SU-DHL-6 (cell line): ENCODE data around the gene CSNK1D.

Experiments used
- H2AFZ ChIP-seq: fragments of 200-600 bp; sonication (generic); 2 replicates; pipeline ENCODE4 v1.6.1; 2014; ENCODE audit warnings: low read depth, mild to moderate bottlenecking, moderate library complexity, mixed read lengths, antibody characterized with exemption, low read length; ENCODE audit not compliant: severe bottlenecking
- H3F3A ChIP-seq: fragments of 200-600 bp; shearing (Covaris generic); 2 replicates; pipeline ENCODE4 v1.6.0; 2016; ENCODE audit warnings: antibody characterized with exemption, mild to moderate bottlenecking; ENCODE audit not compliant: insufficient read depth
- H3K27ac ChIP-seq: fragments of 200-600 bp; sonication (generic); 2 replicates; pipeline ENCODE4 v1.5.1; 2016; ENCODE audit warnings: low read depth, mild to moderate bottlenecking, low read length, moderate library complexity, mixed read lengths
- H3K27me3 ChIP-seq: fragments of 200-600 bp; sonication (generic), shearing (Covaris generic); 2 replicates; pipeline ENCODE4 v1.6.0; 2014; ENCODE audit warnings: mild to moderate bottlenecking, low read length
- H3K36me3 ChIP-seq: fragments of 200-600 bp; sonication (generic); 2 replicates; pipeline ENCODE4 v1.6.1; 2014; ENCODE audit warnings: mild to moderate bottlenecking, low read length, mixed read lengths
- H3K4me2 ChIP-seq: fragments of 300-600, 200-600 bp; shearing (Covaris generic), sonication (generic); 2 replicates; pipeline ENCODE4 v1.6.0; 2014; ENCODE audit warnings: low read length, low read depth, mild to moderate bottlenecking; ENCODE audit not compliant: poor library complexity, severe bottlenecking
- H3K4me3 ChIP-seq: fragments of 200-600 bp; sonication (generic); 2 replicates; pipeline ENCODE4 v1.5.1; 2014; ENCODE audit warnings: antibody characterized with exemption, low read length, mild to moderate bottlenecking, mixed read lengths; ENCODE audit not compliant: insufficient read depth, poor library complexity, severe bottlenecking
- H3K79me2 ChIP-seq: fragments of 200-600 bp; sonication (generic); 2 replicates; pipeline ENCODE4 v1.6.1; 2014; ENCODE audit warnings: mild to moderate bottlenecking, low read length, moderate library complexity; ENCODE audit not compliant: insufficient read depth
- H3K9ac ChIP-seq: fragments of 200-600 bp; sonication (generic); 2 replicates; pipeline ENCODE4 v1.7.0; 2014; ENCODE audit warnings: mild to moderate bottlenecking, low read length
- H3K9me2 ChIP-seq: fragments of 200-600 bp; sonication (generic); replicated peaks from 2 replicates; pipeline ENCODE4 v1.6.1; 2014; ENCODE audit warnings: low read length; ENCODE audit not compliant: insufficient read depth
- H3K9me3 ChIP-seq: fragments of 200-600 bp; sonication (generic); 2 replicates; pipeline ENCODE4 v1.6.1; 2014; ENCODE audit warnings: low read length, mixed read lengths; ENCODE audit not compliant: insufficient read depth
- H4K20me1 ChIP-seq: fragments of 200-600 bp; sonication (generic); 2 replicates; pipeline ENCODE4 v1.6.1; 2014; ENCODE audit warnings: low read depth, mild to moderate bottlenecking, antibody characterized with exemption, low read length, moderate library complexity, mixed read lengths
- EZH2phosphoT487 ChIP-seq: fragments of 200-600 bp; sonication (generic), shearing (Covaris generic); conservative IDR thresholded peaks from 2 replicates; pipeline ENCODE4 v1.6.1; 2018; ENCODE audit warnings: mild to moderate bottlenecking, antibody characterized with exemption, low read length, moderate library complexity, mixed read lengths
- TF ChIP-seq, protein P1 (sequence below): fragments of 200-600 bp; sonication (generic); IDR thresholded peaks from one replicate; pipeline ENCODE4 v1.5.1; 2017; ENCODE audit warnings: antibody characterized with exemption, mild to moderate bottlenecking, low read length, moderate library complexity; ENCODE audit not compliant: insufficient read depth, poor library complexity, severe bottlenecking

The CSNK1D gene

GRCh38 chr17:82247182-82247823 lies 26.2 kb downstream of the CSNK1D start:
- H3K4me2 ChIP-seq: no peak overlapping the region
- H4K20me1 ChIP-seq: no peaks in the 10 kb centered on the region; the same call in 1 of the 2 replicates

DNA sequence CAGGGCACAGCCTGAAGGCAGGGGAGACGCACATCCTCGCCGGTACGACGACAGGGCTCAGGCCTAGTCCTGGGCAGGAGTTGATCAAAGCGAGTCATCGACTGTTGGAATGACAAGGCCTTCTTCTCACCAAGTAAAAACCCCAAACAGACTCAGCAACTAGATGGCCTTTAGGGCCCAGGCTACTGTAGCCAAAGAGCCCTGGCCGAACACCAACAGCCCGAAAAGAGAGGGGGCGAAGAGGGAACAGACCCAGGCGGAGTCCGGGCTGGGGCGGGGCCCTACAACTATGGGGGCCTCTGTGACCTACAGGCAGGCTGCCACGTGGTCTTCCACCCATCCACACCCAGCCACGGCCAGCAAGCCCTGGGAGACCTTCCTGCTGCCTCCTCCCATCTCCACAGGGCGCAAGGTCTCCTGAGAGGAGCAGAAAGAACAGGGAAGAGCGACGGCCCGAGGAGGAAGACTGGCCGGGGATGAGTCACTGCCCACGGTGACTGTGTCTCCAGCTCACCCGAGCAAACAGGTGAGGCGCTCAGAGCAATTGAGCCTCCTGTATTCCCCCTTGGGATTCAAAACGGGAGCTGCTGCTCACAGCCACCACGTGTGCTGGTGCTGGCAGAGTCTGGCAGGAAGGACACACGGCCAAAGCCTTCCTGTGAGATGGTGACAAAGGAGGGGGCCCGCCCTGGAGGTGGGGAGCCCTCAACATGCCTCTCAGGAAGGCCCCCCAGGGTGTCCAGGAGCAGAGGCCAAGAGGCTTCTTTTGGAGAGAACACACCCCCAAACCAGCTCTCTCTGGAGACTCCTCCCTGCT lies 26.9 kb downstream of the CSNK1D start:
- 0 out of 2 replicates have a peak, but pooled peaks cover 3% of the 10 kb centered on the region for H3K36me3 ChIP-seq
- H3F3A ChIP-seq: no peaks in the 10 kb centered on the region
- no peak overlapping the region for H2AFZ ChIP-seq
- no peaks in the 10 kb centered on the region for H3K27me3 ChIP-seq
- TF ChIP-seq, protein P1, sequence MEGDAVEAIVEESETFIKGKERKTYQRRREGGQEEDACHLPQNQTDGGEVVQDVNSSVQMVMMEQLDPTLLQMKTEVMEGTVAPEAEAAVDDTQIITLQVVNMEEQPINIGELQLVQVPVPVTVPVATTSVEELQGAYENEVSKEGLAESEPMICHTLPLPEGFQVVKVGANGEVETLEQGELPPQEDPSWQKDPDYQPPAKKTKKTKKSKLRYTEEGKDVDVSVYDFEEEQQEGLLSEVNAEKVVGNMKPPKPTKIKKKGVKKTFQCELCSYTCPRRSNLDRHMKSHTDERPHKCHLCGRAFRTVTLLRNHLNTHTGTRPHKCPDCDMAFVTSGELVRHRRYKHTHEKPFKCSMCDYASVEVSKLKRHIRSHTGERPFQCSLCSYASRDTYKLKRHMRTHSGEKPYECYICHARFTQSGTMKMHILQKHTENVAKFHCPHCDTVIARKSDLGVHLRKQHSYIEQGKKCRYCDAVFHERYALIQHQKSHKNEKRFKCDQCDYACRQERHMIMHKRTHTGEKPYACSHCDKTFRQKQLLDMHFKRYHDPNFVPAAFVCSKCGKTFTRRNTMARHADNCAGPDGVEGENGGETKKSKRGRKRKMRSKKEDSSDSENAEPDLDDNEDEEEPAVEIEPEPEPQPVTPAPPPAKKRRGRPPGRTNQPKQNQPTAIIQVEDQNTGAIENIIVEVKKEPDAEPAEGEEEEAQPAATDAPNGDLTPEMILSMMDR: no peak
- no peak for TF ChIP-seq EZH2phosphoT487
- H3K27ac ChIP-seq: no peak overlapping the region
- H3K9ac ChIP-seq: no peak overlapping the region
- no peaks in the 10 kb centered on the region for H3K9me3 ChIP-seq
- H3K9me2 ChIP-seq: no peaks in the 10 kb centered on the region
- H3K4me3 ChIP-seq: no peak overlapping the region
- no peak overlapping the region for H3K4me2 ChIP-seq
- H4K20me1 ChIP-seq: no peaks in the 10 kb centered on the region; the same call in 1 of the 2 replicates
- peaks cover 4% of the 10 kb centered on the region; the same call in 1 of the 2 replicates for H3K79me2 ChIP-seq

More at GRCh38 chr17:82247182-82247823, 26.2 kb downstream of the CSNK1D start:
- no peaks in the 10 kb centered on the region for H3K27me3 ChIP-seq
- H3K9me3 ChIP-seq: no peaks in the 10 kb centered on the region
- H2AFZ ChIP-seq: no peak overlapping the region
- H3K27ac ChIP-seq: no peak overlapping the region
- no peak overlapping the region for H3K9ac ChIP-seq
- H3K79me2 ChIP-seq: peaks cover 4% of the 10 kb centered on the region; the same call in 1 of the 2 replicates
- H3K9me2 ChIP-seq: no peaks in the 10 kb centered on the region
- H3K36me3 ChIP-seq: 0 out of 2 replicates have a peak, but pooled peaks cover 3% of the 10 kb centered on the region
- TF ChIP-seq, protein P1: no peak
- no peak overlapping the region for H3K4me3 ChIP-seq
- no peaks in the 10 kb centered on the region for H3F3A ChIP-seq

DNA sequence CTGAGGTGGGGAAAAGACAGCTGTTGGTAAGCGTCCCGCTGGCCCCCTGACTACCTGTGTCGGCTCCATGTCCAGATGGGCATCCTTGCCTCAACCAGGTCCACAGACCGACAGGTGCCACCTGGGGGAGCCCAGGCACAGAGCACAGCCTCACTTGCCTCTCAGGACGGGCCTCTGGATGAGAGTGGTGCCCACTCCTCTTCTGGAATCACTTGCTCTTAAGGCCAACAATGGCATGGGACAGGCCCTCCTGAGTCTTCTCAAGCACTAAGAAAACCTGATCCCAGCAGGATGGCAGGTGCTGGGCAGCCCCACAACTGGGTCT lies 27.5 kb downstream of the CSNK1D start:
- TF ChIP-seq, protein P1: no peak
- no peak for TF ChIP-seq EZH2phosphoT487
- Histone ChIP-seq H3K4me2 (no peak overlapping the region), H3K4me3 (no peak overlapping the region), H3K27ac (no peak overlapping the region), H3K9ac (no peak overlapping the region), H2AFZ (no peak overlapping the region), H4K20me1 (no peaks in the 10 kb centered on the region), H3K79me2 (peaks cover 4% of the 10 kb centered on the region; the same call in 1 of the 2 replicates), H3K9me2 (no peaks in the 10 kb centered on the region), H3K36me3 (no peaks in the 10 kb centered on the region), H3K27me3 (no peaks in the 10 kb centered on the region), H3K9me3 (no peaks in the 10 kb centered on the region), H3F3A (no peaks in the 10 kb centered on the region)
